ENCODE data around the gene MAJIN. TPM values are rescaled to one million over a fixed set of nuclear protein-coding genes. Genes with fewer than 3 reads are reported as not detected.

Gene MAJIN
- total and polyA plus RNA-seq, 9 of the 15 experiments (the other 6 are each of a cell fraction or from before 2014, with no cell fraction given): 0.17 to 0.83 (median 0.24) TPM; not detected in 2

DNA sequence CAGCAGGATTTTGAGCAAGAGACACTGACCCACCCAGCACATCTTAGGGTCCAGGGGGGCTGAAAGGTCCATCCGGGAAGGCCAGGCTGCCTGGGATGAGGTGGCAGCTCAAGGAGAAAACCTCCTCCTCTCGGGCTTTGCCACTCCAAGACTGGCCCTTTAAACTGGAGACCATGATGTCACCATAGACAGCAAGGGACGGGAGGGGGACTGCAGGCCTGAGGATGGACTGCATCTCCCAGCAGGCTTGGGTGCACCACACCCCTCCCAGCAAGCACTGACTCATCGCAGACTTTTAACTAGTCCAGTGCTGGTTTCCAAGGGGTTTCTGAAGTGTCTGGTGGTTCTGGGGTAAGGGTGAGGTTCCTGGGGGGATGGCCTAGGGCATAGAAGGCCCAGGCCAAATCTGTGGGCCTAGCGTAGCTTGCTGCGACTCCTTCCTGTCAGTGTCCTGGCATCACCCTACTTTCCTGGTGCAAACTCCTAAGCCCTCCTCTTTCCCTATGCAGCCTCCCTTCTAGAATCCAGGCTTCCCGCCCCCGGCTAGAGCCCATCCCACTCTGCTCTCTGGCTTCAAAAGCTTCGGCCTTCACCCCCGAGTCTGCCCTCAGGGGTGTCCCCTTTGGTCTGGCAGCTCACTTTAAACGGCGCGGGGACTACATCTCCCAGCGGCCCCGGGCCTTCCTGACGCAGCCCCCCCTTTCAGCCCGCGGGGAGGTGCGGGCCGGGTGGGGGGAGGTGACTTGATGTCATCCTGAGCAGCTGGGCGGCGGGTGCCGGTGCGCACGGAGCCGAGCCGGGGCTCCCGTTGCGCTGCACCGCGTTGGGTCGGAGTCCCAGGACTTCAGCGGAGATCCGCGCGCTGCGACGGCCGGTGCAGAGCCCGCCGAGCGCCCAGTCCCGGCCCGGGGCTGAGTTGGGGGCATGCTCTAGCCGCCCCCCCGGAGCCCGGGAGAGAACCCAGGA lies 47.7 kb downstream of the MAJIN start, which contains the start of gene PPP2R5B (continued):
- TF ChIP-seq, protein P1, sequence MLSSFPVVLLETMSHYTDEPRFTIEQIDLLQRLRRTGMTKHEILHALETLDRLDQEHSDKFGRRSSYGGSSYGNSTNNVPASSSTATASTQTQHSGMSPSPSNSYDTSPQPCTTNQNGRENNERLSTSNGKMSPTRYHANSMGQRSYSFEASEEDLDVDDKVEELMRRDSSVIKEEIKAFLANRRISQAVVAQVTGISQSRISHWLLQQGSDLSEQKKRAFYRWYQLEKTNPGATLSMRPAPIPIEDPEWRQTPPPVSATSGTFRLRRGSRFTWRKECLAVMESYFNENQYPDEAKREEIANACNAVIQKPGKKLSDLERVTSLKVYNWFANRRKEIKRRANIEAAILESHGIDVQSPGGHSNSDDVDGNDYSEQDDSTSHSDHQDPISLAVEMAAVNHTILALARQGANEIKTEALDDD (IDR thresholded peaks at IDR 0.05): peak; percentile 72
- TF ChIP-seq, protein P2, sequence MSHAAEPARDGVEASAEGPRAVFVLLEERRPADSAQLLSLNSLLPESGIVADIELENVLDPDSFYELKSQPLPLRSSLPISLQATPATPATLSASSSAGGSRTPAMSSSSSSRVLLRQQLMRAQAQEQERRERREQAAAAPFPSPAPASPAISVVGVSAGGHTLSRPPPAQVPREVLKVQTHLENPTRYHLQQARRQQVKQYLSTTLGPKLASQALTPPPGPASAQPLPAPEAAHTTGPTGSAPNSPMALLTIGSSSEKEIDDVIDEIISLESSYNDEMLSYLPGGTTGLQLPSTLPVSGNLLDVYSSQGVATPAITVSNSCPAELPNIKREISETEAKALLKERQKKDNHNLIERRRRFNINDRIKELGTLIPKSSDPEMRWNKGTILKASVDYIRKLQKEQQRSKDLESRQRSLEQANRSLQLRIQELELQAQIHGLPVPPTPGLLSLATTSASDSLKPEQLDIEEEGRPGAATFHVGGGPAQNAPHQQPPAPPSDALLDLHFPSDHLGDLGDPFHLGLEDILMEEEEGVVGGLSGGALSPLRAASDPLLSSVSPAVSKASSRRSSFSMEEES (CRISPR knock-in tag; IDR thresholded peaks at IDR 0.05): no peak
- TF ChIP-seq, protein P3, sequence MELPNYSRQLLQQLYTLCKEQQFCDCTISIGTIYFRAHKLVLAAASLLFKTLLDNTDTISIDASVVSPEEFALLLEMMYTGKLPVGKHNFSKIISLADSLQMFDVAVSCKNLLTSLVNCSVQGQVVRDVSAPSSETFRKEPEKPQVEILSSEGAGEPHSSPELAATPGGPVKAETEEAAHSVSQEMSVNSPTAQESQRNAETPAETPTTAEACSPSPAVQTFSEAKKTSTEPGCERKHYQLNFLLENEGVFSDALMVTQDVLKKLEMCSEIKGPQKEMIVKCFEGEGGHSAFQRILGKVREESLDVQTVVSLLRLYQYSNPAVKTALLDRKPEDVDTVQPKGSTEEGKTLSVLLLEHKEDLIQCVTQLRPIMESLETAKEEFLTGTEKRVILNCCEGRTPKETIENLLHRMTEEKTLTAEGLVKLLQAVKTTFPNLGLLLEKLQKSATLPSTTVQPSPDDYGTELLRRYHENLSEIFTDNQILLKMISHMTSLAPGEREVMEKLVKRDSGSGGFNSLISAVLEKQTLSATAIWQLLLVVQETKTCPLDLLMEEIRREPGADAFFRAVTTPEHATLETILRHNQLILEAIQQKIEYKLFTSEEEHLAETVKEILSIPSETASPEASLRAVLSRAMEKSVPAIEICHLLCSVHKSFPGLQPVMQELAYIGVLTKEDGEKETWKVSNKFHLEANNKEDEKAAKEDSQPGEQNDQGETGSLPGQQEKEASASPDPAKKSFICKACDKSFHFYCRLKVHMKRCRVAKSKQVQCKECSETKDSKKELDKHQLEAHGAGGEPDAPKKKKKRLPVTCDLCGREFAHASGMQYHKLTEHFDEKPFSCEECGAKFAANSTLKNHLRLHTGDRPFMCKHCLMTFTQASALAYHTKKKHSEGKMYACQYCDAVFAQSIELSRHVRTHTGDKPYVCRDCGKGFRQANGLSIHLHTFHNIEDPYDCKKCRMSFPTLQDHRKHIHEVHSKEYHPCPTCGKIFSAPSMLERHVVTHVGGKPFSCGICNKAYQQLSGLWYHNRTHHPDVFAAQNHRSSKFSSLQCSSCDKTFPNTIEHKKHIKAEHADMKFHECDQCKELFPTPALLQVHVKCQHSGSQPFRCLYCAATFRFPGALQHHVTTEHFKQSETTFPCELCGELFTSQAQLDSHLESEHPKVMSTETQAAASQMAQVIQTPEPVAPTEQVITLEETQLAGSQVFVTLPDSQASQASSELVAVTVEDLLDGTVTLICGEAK (IDR thresholded peaks at IDR 0.05): peak; percentile 76
- TF ChIP-seq, protein P3 (CRISPR knock-in tag; IDR thresholded peaks at IDR 0.05): no peak
- TF ChIP-seq CBX2 (IDR thresholded peaks at IDR 0.05; ENCODE audit: insufficient read depth, low read length, poor library complexity, severe bottlenecking) (no peak), ZNF77 (CRISPR knock-in tag; IDR thresholded peaks at IDR 0.05) (no peak), HNRNPH1 (optimal IDR thresholded peaks at IDR 0.05; ENCODE audit: low read depth, low read length) (no peak), CHCHD3 (CRISPR knock-in tag; IDR thresholded peaks at IDR 0.05) (no peak), PCBP2 (IDR thresholded peaks at IDR 0.05; ENCODE audit: low read depth, low read length, poor library complexity, severe bottlenecking) (no peak), JUND (IDR thresholded peaks at IDR 0.05; ENCODE audit: borderline replicate concordance, low read depth, low read length) (peak; percentile 100), JUND (tag; IDR thresholded peaks at IDR 0.05; ENCODE audit: borderline replicate concordance, low read depth, low read length) (peak; percentile 100), NCOR1 (IDR thresholded peaks at IDR 0.05) (no peak)

Data from K562 (cell line).